Activated CD4-positive, alpha-beta T cell treated with anti-CD3 and anti-CD28 coated beads for 48 hours (primary cell): Measurements from ENCODE around the gene STAM.
"Not testable (repeated sequence)": the region's sequence is repeated elsewhere in the genome, so short reads cannot be mapped to it uniquely, and the experiment has no call there.

Source experiments
- DNase-seq: peaks from one replicate; pipeline ENCODE4 v3.0.0-alpha.2; 2020

STAM gene

DNA sequence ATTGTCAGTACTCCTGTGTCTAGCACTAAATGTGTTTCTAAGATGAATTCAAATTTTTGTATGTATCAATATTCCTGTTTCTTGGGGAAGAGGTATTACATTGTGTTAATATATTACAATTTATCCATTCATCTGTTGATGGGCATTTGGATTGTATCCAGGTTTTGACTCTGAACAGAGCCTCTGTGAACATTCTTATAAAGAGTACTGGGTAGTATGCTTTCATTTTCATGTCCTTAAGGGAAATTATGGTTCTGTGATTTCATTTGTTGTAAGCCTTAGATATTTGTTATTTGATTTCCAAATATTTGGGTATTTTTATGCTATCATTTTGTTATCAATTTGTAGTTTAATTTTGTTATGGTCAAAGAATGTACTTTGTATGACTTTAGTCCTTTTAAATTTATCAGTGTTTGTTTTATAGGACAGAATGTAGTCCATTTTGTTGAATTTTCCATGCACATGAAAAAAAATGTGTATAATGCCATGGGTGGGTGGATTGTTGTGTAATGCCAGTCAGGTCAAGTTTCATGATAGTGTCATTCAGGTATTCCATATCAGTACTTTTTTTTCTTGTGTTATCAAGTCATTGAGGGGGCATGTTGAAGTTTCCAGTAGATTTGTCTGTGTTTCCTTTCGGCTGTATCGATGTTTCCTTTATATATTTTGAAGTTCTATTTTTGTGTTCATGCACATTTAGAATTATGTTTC, 38.4 kb downstream of the STAM start:
- DNase-seq = no peak

DNA sequence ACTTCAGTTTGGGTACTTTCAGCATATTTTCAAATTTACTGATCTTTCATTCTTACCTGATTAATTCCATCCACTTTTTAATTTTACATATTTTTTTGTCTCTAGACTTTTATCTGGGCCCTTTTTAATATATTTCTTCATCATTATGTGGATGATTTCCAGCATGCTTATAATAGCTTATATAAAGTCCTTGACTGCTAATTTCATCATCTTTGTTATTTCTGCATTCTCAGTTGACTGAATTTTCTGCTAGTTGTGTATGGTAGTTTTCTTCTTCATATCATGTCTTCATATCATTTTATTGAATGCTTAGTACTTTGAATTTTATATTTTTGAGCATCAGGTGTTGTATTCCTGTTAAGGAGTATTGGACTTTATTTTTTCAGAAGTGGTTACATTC, 39.6 kb downstream of the STAM start:
- DNase-seq = no peak

DNA sequence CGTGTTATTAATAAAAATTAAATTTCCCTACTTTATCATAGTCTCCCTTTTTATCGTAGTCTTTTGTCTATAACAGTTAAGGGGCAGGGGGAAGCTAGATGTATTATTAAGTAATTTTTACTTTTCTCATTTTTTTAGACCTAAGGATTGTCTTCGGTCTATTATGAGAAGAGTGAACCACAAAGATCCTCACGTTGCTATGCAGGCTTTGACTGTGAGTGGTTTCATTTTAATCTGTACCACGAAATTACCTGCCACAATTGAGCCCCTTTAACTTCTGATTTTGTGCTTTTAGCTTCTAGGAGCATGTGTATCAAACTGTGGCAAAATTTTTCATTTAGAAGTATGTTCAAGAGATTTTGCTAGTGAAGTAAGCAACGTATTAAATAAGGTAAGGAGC, 40.6 kb downstream of the STAM start:
- no peak for DNase-seq

DNA sequence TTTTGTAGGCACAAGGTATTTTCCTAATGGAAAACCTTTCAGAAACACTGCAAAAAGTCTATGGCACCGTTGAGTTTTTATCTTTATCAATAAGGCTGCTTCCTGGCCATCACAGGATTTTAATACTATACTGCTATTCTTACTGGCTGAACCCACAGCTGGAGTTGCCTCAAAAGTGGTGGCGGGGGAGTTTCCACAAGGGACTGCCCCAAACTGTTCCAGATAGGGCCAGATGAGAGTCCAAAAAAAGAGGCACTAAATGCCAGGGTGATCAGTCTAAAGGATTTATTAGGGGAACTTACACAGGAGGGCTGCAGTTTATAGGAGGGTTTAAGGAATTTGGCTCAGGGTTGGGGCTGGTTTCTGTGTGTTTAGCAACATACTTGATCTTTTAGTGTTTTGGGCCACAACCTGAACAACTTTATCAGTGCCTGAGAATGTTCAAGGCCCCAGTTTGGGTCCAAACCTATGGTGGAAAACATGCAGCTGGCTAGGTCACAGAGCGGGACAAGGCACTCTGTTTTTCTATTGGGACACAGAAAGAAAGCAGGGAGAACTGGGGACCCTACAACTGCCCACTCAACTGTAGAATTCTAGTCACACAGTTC, 41.4 kb downstream of the STAM start:
- DNase-seq = peak; percentile 46

DNA sequence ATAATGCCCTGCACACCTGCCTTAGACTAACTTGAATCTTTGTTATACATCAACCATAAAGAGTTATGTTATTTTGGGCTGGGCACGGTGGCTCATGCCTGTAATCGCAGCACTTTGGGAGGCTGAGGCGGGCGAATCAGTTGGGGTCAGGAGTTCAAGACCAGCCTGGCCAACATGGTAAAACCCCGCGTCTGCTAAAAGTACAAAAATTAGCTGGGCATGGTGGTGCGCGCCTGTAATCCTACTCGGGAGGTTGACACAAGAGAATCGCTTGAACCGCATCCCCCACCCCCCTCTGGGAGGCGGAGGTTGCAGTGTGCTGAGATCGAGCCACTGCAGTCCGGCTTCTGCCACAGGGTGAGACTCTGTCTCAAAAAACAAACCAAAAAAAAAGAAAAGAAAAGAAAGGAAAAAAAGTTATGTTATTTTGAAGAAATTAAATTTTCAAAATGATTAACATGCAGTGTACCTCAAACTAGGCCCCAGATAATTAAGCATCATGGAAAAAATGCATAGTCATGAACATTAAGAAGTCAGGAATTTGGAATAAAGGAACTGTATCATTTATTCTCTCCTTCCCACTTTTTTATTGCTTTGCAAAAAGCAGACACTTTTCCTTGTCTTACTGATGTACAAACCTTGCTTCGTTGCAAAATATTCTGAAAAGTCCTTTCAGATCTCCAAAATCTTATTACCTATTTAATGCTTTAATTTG, 43.3 kb downstream of the STAM start:
- DNase-seq = no peak

DNA sequence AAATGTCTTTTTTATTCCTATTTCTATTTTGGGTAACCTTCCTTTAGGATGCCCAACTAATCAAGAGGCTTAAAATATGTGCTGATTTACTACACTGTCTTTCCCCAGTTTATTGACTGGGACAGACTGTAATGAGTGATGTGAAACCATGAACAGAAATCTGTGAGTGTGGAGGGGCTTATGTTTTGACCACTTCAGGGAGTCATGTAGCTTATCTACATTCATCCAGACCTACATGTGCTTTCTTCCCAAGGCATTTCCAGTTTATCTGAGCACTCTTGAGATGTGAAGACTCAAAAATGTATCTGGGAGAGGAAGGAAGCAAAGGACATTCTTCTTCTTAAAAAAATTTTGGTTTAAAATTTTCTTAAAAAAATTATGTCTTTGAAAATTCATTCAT, 45.2 kb downstream of the STAM start:
- DNase-seq = no peak

DNA sequence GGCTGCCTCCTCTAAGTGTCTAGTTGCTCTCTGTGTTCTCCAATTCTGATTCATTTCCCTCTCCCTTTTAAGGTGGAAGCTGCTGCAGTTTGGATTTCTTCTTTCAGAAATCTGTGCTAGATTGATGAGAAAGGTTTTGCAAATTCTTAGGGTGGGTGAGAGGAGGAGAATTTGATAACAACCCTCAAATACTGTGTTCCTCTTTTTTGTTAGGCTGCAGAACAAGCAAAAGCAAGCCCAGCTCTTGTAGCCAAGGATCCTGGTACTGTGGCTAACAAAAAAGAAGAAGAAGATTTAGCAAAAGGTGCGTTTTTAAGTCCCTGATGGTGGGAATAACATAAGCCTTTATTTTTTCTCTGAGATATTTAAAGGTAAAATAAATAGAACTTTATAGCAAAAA, 49.1 kb downstream of the STAM start:
- DNase-seq = no peak

DNA sequence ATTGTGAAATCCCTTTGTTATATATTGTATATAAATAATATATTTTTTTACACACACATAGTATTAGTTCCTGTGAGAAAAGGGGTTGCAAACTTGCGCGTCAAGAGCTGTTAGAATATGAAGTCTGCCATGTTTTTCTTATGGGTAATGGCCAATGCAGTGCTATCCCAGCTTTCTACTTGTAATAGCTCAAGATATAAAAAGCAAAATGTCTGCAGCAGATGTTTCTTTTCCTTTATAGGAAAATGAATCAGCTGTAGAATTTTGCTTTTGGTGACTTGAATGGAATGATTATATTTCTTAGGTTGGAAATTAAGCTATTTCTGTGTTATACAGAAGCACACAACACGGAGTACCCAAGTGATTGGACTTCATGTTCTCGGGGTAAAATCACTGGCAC, 54.7 kb downstream of the STAM start:
- DNase-seq = no peak

DNA sequence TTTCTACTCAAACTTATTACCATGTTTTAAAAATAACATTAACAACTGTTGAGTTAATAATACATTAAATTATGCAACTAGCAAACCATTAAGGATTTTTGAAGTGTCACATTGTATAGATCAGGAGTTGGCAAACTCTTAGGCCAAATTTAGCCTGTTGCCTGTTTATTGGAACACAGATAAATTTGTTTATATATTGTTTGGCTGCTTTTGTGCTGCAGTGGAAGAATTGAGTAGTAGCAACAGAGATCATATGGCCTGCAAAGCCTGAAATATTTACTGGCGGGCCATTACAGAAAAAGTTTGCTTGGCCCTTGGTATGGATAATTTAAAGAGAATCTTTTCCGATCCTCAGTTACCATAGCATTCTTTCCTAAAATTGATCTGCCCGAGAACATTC, 57.4 kb downstream of the STAM start:
- DNase-seq = no peak

DNA sequence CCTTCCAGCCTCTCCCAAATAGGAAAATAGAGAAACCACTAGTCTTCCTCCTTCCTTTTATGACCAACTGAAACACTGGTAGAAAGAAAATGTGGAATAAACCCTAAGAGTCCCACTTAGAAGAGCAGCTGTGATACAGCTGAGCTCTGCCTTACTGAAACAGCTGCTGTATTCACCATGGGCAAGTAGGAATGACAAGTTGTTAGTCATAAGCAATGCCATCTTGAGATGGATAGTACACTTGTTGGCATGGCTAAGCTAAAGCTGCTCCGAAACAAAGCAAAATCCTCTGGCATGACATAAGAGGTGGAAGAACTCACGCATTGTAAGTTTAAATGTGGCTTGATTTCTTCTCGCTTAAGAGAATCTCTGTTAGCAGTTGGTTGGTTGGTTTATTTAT, 59.8 kb downstream of the STAM start:
- no peak for DNase-seq

DNA sequence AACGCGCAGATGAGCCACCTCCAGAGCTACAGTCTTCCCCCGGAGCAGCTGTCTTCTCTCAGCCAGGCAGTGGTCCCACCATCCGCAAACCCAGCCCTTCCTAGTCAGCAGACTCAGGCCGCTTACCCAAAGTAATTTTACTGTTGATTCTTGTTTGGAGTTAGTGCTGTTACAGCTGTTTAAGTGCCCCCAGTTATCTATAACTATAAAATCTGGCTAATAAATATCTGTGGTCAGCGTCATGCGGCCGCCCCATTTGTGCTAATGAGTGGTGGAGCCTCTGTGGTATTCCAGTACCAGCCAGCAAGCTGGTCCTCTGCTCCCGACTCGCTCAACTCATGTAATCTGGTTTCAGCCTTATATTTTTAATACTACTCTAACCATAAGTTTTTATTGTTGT, 64.9 kb downstream of the STAM start:
- DNase-seq = no peak

DNA sequence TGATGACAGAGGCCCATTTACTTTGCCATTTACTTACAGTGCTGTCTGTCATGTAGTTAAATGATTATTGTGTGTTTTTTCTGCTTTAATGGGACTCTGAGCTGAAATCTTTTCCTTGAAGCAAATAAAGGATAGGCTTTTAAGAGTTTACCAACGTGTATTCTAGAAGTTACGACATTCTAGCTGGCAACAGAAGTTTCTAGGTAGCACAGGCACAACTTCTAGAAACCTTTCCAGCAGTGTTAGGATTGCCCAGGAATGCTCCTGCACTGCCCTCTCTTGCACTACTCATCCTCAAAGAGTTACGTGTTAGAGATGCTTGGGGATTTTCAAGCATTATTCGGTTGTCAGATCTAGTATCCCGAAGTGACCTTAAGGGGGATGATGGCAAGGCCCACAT, 65.5 kb downstream of the STAM start:
- DNase-seq = no peak

DNA sequence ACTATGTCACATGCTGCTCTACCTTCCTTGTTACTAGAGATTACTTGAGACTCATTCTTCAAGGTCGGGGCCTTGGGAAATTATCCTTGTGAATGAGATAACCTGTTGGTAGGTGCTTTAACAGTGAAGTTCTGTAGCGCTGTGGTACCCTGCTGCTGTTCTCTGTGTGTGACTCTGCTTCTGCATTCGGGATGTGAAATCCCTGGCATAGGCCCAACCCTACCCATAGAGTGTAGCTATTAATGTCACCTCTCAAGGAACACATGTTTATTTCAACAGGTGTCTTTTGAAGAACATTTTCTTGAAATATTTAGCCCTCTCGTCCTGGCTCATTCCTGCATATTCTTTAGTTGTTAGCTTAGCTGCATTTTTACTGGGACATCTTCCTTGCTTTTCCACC, 66.2 kb downstream of the STAM start:
- DNase-seq = no peak

DNA sequence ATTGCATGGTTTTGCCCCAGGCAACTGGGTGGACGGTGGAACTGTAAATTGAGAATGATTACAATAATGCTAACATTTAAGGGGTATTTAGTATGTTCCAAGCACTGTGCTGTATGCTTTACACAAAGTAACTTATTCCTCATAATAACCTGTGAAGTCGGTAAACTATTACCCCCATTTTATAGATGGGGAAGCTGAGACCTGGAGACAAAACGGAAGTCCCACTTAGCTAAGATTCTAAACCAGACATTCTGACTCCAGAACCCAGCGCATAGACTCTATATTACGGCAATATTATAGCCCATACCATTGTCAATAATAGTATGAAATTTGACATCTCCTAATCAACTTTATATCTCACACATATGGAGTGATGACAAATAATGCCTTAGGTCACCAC, 68.1 kb downstream of the STAM start:
- no peak for DNase-seq

DNA sequence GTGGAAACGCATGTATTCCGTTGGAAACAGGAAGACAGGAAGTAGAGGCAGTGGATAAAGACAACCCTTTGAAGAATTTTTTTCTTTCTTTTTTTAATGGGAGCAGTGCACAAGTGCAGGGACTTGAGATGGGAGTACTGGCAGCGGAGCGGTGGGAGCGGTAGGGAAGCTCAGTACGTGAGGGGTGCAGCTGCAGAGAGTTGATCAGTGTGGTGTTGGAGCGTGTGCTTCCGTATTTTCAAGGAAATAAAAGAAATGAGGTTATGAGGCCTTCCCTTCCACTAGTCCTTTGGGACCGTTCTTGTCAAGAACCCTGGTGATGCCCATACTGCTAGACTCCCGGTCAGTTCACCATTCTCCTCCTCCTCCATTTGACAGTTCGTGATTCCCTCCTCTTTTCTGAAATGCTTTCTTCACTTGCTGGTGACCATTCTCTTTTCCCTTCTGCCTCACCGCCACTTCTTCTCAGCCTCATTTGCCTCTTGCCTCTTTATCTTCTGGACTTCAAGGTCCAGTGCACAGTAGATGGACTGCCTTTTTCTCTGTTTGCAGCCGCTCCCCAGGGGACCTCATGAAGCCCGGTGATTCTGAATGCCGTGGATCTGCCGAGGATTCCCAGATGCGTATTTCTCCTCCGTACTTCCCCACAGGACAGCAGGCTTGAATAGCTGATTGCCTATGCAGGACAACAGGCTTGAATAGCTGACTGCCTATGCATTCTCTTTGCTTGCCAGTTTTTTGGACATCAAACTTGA, 68.9 kb downstream of the STAM start:
- DNase-seq = no peak

DNA sequence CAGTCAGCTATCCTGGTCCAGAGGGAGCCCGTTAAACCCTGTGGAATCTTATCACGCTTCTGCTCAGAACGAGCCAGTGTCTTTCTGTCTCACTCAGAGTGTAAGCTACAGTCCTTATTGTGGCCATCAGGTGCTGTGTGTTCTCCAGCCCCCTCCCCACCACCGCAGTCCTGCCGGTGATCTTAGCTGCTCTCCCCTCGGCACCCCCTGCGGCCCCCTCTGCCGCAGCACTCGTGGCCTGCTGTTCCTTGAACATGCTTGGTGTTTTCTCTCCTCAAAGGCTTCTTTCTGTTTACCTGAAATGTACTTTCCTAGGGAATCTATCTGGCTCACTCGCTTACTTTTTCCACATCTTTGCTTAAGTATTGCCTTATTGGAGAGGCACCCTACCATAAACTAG, 69.8 kb downstream of the STAM start:
- DNase-seq = no peak

DNA sequence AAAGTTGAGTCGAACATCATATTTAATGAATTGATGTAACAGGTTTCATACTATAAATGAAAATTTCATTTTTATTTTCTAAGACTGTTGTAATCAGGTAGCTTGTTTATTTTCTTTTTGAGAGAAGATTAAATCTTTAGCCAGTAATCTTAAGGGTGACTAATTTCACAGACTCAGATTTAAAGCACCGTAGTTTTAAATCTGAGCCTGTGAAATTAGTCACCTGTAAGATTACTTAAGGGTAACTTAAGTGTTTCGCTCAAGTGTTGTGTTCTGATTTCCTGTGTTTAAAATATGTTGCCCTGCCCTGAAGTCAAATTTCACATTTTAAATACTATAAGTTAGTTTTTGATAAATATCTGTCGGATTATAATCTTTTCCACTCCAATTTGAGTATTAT, 72.2 kb downstream of the STAM start:
- no peak for DNase-seq

DNA sequence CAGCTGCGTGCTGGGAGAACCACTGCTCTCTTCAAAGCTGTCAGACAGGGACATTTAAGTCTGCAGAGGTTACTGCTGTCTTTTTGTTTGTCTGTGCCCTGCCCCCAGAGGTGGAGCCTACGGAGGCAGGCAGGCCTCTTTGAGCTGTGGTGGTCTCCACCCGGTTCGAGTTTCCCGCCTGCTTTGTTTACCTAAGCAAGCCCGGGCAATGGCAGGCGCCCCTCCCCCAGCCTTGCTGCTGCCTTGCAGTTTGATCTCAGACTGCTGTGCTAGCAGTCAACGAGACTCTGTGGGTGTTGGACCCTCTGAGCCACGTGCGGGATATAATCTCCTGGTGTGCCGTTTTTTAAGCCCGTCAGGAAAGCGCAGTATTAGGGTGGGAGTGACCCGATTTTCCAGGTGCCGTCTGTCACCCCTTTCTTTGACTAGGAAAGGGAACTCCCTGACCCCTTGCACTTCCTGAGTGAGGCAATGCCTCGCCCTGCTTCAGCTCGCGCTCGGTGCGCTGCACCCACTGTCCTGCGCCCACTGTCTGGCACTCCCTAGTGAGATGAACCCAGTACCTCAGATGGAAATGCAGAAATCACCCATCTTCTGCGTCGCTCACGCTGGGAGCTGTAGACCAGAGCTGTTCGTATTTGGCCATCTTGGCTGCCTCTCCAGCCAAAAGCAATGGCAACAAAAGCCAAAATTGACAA, 78.5 kb downstream of the STAM start:
- DNase-seq = not testable (repeated sequence)

DNA sequence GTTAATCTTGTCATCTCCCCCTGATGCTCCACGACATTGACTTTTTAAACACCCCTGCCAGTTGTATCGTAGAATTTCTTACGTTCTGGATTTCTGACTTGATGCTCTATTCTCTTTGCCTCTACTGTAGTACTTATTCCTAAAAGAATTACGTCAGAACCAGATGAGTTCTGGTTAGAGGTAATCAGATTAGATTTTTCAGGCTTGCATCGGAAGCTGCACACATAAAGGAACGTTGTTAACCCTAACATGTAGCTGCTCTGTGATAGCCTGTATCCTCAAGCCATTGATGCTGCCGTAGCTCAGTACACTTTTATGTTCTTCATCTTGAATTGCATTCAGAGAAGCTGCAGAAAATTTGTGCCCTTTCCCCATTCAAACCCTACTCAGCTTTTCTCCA, 81.8 kb downstream of the STAM start:
- no peak for DNase-seq

DNA sequence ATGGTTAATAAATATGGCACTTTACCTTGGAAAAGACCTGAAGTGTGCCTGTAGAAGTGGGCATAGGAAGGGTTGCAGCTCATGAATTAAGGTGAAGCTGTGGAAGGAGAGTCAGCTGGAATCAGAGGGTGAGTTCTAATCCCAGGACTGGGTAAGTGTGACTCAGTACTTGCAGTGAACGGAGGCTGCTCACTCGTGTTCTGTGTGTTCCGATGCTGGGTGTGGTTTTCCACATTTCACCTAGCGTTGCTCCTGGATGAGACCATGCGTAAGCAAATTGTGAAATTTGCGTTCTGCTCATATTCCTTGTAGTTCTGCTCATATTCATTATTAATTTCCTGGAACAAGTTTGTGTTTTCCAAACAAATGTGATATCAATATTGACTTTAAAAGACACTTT, 85.7 kb downstream of the STAM start:
- DNase-seq = no peak

DNA sequence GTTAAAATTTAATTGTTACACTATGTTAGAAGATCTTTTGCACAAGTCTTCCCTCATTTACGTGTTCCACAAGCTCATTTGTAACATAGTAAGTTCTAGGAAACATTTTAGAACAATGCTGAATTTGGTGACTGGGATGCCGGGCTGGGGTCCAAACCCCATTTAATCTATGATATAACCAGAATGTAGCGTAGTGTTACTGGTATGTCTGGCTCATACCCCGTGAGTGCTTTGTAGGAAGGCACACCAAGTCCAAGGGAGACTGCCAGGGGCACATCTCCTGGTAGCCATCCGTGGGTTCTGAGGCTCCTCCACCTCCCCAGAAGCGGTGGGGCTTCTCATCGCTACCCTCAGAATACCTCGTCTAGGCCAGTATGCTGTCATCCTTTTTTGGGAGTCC, 86.7 kb downstream of the STAM start:
- no peak for DNase-seq

DNA sequence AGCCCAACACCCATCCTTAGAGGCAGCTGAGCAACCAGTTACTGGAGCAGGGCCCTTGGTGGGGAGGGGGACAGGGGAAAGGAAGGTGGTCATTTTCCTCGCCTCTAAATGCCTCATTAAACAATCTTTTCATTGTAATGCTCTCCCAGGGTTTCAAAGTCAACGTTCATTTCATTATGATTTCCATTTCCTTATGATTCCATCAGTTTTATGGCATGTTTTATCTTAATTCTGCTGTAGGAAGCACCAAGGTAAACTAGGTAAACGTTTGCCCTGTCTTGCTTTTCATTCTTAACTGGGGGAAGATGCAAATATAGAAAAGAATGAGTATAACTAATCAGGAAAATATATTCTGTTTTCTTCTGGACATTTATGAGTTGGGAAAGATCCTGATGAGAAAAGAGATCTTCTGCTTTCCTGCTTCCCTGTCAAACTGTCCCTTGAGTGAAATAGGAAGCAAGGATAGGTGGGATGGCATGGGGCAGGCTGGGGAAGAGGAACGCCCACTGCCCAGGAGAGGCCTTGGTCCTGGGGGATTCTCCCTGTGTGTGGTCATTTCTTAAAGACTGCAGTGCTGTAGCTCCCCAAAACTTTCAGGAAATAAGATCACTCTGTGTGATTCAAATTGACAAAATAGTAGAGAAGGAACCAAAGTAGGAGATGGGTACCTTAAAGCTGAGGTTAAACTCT, 87.5 kb downstream of the STAM start:
- no peak for DNase-seq

DNA sequence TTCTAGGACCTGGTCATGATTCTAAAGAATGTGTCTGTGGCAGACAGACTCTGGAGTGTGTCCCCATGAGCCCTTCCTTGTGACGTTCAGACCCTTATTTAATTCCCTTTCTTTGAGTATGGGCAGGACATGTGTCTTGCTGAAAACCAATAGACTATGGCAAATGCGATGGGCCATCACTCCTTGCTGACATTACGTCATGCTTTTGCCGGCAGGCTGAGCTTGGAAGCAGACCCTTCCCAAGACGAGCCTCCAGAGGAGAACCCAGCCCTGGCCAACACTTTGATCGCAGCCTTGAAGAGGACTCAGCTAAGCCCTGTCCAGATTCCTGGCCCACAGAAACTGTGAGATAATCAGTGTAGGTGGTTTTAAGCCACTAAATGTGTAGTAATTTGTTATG, 89.7 kb downstream of the STAM start:
- no peak for DNase-seq
